Epidermal melanocyte (primary cell): Measurements from ENCODE around the gene FANCC.

Experiments used
- DNase-seq: peaks from one replicate; pipeline ENCODE4 v3.0.0; 2011; ENCODE audit warnings: low spot score; ENCODE audit not compliant: insufficient read length

The FANCC gene

DNA sequence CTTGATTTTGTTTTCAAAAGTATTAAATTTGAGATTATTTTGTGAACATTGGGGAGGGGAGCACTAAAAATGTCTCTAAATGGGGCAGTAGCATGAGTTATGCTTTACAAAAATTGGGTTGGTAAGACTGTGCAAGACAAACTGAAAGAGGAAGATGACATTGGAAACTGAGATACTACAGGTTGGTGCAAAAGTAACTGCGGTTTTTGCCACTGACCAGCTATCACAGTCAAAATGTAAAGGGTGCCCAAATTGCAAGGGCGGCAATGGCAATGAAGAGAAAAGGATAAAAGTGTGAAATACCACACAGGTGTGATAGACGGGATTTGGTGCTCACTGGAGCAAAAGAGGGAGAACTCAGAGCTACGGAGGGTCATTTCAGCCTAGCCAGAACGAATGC, 124.0 kb downstream of the FANCC start:
- no peak for DNase-seq

DNA sequence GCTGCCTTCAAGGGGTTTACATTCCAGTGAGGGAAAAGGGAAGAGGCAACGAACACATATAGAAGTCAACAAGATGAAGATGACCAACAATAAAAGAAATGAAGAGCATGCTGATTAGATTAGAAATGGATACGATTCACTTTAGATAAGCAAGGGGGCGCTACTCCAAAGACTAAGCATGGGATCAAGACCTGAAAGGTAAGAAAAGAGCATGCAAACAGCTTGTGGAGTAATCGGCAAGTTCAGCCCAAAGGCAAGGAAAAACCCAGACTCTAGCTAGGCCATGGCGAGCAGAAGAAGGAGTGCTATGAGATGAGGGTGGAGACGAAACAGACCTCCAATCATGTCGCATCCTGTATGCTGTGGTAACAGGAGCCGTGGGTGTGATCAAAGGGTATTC, 124.4 kb downstream of the FANCC start:
- no peak for DNase-seq

DNA sequence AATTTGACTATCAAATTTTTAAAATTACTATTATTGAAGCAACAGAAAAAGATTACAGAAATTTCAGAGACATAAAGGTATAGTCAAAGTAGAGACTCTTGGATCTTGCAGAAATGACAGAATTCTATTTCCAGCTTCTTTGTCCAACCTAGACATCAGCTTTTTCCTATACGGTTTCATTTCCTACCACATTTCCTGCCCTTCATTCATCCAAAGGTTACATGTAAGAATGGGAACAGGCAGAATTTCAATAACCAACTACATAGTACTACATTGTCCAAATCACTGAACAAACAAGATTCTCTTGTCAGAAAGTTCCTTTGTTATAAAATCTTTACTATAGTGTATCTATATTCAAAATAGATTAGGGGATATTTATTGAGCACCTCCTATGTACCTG, 124.9 kb downstream of the FANCC start:
- DNase-seq: no peak

DNA sequence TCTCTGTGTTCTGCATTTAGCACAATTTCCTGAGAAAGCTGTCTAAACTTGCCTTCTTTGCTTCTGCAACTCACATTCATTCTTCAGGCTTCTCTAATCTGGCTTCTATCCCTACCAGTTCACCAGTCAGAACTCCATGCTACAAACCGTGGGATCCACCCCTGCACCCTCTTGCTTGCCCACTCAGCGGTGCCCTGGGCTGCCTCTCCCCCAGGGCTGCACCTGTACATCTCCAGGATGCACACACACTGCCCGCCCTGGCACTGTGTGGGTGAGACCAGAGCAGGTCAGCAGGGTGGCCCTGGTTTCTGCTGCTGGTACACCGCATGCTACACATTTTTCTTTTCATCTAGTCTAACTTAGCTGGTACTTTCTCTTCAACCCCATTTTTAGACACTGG, 127.1 kb downstream of the FANCC start:
- no peak for DNase-seq

DNA sequence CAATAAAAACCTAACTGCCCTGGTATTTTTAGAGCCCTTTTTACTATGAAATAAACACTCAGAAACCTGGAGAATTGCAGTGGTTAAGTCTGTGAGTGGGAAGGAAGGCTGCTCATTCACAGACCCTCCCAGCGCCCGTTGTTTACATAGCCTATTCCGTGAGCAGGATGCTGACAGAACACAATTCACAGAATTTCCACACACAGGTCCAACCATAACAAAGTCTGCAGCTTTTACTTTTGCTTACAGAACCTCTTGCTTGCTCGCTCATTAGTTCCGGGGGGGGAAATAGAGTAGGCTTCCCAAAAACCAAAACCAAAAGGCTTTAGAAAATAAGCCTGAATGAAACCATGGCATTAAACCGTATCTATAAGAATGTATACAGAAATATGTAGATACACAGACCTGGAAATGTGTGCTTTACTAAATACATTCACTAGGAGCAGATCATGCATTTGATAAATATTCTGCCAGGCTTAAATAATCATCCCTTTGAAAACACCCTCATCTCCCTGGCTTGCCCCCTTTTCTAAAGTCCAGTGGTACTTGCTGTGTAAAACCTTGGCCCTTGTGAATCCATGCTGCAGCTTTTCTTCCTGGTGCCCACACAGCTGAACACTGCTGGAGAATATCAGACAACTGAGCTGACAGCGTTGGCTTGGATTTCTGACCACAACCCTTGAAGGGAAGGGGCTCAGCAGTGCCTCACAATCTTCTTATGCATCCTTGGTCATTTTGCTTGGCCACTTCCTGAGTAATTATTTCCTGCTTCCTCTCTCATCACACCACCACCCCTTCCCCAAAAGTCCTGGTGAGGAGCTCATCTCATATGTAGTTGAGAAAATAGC, 128.0 kb downstream of the FANCC start:
- no peak for DNase-seq

DNA sequence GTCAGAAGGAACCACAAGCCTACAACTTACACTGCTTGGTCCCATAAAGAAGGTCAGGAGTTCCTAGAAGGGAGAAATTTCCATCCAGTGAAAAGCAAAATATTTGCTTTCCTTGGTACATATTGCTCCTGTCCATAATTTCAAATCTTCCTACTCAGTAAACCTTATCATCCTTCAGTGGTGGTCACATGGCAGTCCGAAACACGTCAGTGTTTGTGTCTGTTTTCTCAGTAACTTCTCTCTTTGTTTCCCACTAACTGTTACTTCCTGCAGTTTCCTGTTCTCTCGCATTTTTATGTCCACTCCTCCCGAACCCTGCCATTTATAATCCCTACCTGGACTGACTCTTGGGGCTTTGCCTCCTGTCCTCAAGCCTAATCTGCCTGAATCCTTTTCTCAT, 129.1 kb downstream of the FANCC start:
- DNase-seq: no peak

DNA sequence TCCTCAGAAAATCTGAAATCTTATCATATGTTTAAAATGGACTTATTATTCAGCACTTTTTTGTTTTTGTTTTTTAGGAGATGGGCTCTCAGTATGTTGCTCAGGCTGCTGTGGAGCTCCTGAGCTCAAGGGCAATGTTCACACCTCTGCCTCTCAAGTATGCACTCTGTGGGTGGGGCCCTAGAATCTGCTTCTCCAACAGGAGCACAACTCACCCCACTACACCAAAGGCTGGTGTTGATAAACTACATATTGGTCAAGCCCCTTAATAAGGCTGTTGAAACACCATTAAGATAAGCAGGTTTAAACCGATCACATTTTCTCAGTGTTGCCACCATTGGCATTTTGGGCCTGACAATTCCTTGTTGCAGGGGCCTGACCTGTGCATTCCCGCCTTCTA, 131.6 kb downstream of the FANCC start:
- no peak for DNase-seq

DNA sequence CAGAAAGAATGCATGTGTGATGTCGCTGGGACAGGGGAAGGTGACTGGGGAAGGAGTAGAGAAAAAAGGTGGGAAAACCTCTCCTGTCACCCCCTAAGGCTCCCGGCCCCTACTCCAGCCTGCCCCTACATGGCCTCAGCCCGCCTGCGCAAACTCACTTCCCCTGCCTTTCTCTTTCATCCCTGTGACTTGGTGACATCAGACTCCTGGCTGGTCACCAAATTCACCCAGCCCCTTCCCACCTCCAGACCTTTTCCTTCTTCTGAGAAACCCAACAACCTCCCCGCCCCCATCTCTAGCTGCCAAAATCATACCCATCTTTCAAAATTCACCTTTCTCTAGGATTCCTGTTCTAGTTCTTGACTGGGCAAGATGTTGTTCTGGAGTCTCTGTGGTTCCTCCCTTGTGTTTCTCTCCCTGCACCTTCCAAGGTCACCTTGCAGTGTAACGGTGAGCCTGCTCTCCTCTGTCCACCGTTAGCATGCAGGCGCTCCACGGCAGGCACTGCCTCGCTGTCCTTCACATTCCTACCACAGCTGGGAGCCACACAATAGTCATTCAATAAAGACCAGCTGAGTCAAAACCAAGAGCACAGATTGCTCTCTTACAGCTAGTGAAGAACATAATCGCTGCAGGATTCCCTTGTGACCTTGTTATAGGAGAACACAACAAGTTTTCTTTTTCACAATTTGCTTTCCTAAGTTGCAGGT, 134.5 kb downstream of the FANCC start:
- DNase-seq: no peak

DNA sequence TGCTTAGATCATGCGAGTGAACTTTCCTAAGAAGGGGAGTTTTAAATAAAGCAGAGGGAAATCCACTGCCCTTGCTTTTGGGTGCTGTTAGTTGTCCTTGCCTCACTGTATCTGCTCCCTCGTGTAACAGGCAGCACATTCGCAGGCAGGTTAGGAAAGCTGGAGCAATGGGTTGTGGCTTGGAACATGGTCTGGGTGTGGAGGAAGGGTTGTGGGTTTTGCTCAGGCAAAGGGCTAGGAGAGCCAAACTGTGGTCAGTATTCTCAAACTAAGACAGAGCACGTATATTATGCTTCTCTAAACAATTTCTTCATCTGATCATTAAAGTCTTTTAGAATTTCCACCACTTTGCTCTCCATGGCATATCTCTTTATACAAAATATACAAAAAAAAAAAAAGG, 135.7 kb downstream of the FANCC start:
- no peak for DNase-seq

DNA sequence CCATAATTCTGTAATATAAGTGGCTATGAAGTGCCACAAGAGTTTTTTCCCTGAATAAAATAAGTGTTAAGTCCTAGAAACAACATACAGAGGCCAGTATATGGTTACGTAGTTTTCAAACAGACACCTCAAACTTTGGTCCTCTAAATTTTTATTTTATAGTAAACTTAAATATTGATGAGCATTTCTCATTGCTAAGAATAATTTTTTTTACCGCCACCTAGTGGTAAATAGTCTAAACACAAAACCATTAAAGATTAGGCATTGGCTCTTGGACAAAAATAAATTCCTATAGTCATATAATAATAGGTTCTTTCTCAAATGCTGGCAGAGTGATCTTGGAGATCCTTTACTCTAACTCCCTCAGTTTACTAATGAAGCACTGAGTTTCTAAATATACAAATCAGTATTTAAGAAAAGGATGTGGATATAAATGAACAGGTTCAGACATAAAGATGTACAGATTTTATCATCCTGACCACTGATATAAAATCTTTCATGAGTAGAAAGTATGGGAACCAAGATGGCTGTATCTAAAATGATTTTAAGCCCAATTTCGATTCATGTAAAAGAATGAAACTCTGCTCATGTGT, 136.2 kb downstream of the FANCC start:
- peak; percentile 26 for DNase-seq

DNA sequence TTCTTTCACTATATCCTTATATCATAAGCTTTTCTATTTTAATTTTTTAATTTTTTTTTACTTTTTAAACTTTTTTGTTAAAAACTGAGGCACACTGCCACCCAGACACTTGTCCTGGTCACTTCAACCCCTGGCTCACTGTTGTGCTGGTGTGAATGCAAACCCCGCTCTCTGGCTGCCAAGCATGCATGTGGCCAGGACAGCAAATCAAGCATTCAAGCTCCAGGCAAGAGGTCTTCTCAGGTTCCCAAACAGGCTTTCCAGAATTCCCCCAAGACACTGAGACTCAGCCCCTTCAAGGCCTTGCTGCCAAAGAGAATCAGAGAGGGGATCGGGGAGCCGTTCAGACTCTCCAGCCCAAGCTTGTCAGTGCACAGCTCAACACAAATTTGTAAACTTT, 139.9 kb downstream of the FANCC start:
- no peak for DNase-seq

DNA sequence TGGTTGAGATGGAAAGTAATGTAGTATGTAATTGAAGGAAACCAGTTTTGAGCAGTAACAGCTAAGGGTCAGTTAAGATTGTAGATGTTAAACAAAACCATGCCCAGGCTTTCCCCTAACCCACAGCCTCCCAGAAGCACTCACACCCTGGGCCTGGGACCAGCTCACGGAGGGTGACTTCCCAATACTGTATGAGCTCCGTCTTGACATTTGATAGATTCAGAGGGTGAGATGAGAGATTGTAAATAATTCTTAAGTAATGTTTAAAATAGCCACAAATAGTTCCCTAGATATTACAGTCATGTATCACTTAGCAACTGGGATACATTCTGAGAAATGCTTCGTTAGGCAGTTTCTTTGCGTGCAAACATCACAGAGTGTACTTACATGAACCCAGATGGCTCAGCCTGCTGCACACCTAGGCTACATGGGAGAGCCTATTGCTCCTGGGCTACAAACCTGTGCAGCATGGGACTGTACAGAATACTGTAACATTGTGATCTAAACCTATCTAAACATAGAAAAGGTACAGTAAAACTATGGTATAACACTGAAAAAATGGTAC, 140.7 kb downstream of the FANCC start:
- no peak for DNase-seq

DNA sequence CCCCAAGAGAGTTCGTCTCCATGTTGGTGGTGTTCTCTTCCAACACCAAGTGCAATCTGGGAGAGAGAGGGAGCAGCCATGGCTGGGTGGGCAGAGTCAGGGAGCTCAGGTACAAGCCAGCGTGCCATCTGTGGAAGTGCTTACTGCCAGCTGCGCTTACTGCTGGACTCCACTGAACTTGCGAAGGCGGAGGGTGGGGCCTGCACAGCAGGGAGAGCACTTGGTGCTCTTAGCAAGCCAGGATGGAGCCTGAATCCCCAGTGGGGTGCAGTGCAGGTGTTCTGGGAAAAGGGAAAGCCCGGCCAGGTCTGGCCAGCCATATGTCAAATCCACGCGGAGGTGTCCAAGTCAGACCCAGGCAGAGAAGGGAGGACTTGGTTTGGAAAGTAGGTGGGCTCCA, 142.0 kb downstream of the FANCC start:
- DNase-seq: no peak

DNA sequence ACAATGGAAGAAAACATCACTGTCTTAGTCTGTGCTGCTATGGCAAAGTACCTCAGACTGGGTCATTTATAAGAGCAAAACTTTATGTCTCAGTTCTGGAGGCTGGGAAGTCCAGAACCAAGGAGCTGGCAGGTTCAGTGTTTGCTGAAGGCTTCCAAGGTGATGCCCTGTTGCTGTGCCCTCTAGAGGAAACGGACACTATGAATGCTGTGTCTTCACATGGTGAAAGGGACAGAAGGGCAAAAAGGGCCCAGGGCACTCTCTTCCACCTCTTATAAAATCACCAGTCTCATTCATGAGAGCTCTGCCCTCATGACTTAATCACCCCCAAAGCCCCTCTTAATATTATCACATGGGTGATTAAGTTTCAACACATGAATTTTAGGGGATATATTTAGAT, 143.5 kb downstream of the FANCC start:
- no peak for DNase-seq

DNA sequence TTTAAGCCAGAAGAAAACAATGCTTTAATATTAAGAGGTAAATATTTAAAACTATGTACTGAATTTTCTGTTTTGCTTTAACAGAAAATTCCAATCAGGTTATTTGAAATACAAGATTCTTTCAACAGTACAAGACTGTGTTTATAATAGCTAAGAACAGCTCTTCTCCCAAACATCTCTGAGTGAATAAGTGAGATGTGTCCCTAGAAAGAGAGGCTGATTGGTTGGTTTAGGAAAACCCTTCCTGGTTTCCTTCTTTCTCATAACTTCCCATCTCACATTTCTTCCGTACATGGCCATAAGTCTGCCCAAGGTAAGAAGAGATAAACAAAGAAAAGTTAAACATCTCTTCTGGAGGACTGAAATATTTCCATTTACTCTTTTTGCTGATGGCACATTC, 145.9 kb downstream of the FANCC start:
- DNase-seq: no peak

DNA sequence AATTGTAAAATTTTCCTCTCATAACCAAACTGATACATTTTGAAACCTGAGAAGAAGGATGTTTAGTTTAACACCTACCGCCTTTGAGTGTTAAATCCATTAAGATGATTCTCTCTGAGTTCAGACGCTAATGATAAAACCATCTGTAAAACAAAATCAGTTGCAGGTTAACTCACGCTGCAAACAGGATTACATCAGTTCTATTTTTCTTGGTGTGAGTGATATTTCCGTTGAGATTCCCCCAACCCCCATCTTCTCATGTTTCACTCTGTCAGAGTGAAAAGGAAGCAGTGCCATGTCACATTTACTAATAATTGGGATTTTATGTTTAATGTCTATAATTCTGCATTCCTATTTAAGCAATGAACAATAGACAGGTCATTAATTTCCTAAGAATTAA, 146.5 kb downstream of the FANCC start:
- no peak for DNase-seq

DNA sequence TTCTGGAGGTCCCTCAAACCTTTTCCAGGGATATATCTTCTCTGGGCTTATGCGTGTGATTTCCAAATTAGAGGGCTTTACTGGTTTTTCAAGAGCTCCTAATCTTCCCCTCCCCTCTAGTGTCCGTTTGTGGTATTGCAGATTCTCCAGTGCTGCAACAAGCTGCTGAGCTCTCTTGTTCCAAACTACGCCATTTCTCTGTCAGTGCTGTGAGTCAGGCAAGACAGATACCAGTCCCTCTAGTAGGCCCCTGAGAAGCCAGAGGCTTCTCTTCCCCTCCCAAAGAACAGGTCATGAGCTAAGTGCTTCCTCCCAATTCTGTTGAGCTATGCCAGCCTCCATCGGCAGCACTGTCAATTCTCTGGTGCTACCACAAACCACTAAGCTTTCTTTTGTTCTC, 149.5 kb downstream of the FANCC start:
- peak; percentile 58 for DNase-seq

DNA sequence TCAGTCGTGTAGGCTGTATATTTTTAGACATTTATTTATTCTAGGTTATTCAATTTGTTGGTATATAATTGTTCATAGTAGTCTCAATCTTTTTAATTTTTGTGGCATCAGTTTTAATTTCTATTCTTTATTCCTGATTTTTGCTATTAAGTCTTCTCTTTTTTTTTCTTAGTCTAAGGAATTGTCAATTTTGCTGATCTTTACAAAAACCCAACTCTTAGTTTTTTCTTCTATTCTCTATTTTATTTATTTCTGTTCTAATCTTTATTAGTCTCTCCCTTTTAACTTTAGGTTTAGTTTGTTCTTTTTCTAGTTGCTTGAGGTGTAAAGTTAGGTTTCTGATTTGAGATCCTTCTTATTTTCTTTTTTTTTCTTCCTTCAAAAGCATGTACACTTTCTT, 152.5 kb downstream of the FANCC start:
- DNase-seq: no peak

DNA sequence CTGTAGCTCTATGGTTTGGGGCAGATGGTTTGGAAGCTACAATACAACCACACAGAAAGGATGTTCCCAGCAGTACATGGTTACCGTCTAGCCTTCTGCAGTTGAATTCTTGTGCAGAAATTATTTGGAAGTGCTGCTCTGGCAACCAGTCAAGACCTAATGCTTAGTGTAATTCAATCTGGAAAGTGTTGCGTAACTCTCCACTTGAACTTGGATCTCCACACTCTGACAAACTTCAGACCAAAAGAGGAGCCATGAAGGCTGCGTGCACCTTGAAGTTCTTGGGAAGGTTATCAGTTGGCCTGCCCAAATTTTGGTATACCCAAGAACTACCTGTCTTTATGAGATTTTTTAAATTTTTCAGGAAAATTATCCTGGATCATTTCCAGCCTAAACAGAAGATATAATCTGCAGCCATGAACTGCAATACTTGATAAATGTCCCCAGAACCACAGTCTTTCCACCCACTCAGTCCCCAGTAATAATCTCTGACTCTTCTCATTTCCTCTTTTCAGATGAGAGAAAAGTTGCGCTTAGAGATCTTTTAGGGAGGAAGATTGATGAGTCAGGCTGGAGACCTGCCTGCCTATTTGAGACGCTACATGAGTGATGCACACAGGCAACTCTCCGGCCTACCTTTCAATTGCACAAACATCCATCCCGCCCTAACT, 159.9 kb downstream of the FANCC start:
- no peak for DNase-seq

DNA sequence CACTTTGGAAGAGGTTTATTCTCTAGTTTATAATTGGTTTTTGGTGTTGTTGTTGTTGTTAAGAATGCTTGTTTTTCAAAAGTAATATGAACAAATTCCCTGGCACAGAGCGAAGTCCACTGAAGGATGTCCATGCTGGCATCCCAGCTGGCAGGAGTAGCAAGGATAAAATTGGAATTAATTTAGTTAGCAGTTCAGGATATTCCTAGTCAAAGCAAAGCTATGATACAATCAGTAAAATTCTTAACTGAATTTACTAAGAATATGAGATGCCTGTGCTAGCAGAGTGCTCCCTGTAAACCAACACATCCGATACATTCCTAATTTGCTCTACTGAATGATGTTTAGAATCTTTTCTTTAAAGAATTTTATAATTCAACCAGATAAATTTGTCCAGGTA, 161.4 kb downstream of the FANCC start:
- no peak for DNase-seq

DNA sequence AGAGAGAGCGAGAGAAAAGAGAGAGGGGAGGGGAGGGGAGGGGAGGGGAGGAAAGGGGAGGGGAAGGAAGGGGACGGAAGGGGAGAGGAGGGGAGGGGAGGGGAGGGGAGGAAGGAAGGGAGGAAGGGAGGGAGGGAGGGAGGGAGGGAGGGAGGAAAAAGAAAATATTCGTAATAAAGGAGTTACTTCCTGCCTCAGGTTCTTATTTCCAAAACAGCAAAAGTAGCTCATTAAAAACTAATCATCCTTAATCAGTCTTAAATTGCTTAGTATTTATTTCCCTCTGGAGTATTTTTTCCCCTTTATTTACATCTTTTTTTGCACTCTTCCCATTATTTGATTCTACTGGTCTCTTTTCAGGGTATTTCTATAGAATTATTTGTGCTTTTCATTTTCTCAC, 162.3 kb downstream of the FANCC start:
- DNase-seq: no peak

DNA sequence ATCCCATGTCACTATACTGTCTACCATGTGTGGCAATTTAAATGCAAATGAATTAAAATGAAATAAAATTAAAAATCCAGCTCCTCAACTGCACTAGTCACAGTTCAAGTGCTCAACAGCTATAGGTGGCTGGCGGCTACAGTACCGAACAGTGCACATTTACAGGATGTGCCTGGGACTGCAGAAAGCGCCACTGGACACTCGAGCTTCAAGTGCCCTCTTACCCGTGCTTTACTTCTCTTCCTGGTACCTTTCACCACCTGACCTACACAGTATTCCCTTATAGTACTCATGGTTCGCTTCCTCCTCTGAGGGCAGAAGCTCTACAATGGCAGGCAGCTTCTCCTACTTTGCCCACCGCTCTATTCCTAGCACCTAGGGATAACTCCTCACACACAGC, 166.6 kb downstream of the FANCC start:
- DNase-seq: no peak
